ENCODE results near the gene FBXW8. TPM values are rescaled to one million over a fixed set of nuclear protein-coding genes. Genes with fewer than 3 reads are reported as not detected.

The FBXW8 gene
- total RNA-seq, 4 donors from 2014 or later: 7.8 to 29.9 (median 10.3) TPM

DNA sequence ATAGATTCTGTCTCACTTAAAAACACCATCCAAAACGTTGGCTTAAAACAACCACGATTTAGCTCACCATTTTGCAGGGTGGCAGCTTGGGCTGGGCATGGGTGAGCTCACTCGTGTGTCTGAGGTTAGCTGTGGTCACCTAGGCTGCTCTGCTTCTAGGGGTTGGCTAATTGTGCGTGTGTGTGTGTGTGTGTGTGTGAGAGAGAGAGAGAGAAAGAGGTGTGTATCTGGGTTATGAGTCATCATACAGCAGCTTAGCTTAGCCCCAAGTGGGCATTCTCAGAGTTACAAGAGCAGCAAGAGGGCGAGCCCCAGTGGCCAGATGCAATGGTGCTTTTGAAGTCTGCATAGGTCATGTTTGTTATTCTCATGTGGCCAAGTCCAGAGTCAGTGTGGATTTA is 6.0 kb downstream of the FBXW8 start:
- in situ Hi-C loops (cut with MboI; ENCODE audit: low pct_ligation_motif_present in 1 of 4, low pct_unique_long_range_greater_than_20kb in 1 of 4, low sequenced_read_pairs in 3 of 4): no loop called here
- H3K4me3 ChIP-seq: no peak overlapping the region
- H3K4me1 ChIP-seq: peaks cover 9 to 45% (median 27%) of the 10 kb centered on the region in 4 donors
- DNase-seq: peak; percentile 9
- H3K27ac ChIP-seq: no peak overlapping the region
- H3K9me3 ChIP-seq: no peaks in the 10 kb centered on the region
- no peaks in the 10 kb centered on the region for H3K36me3 ChIP-seq
- no peaks in the 10 kb centered on the region for H3K27me3 ChIP-seq
- 67% methylated on average over 5 of the region's 5 CpGs; no CpG with 5 or more reads in 1 of the 2 donors for WGBS, 2 donors (ENCODE audit: low coverage in 1 of 2)
- TF ChIP-seq, protein P1, sequence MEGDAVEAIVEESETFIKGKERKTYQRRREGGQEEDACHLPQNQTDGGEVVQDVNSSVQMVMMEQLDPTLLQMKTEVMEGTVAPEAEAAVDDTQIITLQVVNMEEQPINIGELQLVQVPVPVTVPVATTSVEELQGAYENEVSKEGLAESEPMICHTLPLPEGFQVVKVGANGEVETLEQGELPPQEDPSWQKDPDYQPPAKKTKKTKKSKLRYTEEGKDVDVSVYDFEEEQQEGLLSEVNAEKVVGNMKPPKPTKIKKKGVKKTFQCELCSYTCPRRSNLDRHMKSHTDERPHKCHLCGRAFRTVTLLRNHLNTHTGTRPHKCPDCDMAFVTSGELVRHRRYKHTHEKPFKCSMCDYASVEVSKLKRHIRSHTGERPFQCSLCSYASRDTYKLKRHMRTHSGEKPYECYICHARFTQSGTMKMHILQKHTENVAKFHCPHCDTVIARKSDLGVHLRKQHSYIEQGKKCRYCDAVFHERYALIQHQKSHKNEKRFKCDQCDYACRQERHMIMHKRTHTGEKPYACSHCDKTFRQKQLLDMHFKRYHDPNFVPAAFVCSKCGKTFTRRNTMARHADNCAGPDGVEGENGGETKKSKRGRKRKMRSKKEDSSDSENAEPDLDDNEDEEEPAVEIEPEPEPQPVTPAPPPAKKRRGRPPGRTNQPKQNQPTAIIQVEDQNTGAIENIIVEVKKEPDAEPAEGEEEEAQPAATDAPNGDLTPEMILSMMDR (IDR thresholded peaks at IDR 0.05): peak in 2 of 5 experiments; percentile 6 to 41
- TF ChIP-seq POLR2A (IDR thresholded peaks at IDR 0.05): no peak
- intact Hi-C loops (cut with DNase I; ENCODE audit: low total_unique reads): no loop called here

DNA sequence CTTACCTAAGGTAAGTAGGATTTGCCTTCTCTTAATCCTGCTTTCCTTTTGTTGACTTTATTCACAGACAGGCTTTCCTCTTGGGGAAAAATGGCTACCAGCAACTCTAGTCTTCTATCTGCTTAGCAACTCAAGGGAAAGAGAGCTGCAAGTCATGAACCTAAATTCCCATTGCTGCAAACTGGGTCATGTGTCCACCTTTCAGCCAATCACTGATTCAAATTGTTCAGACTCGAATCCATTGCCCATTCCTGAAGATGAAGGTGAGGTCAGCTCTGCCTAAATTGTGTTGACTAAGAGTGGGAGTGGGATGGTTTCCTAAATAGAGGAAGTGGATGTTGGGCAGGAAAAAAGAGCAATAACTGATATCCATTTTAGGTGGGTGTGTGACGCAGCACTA is 7.7 kb downstream of the FBXW8 start:
- no peaks in the 10 kb centered on the region for H3K9me3 ChIP-seq
- no peak overlapping the region for H3K4me3 ChIP-seq
- H3K4me1 ChIP-seq: peaks cover 6 to 40% (median 23%) of the 10 kb centered on the region in 4 donors
- peak overlapping the region in 1 of 4 donors; percentile 57 for H3K27ac ChIP-seq
- DNase-seq: no peak
- TF ChIP-seq EP300 (IDR thresholded peaks at IDR 0.05; ENCODE audit: low read depth) (no peak), POLR2A (IDR thresholded peaks at IDR 0.05) (no peak), POLR2AphosphoS5 (IDR thresholded peaks at IDR 0.05) (no peak)
- TF ChIP-seq, protein P1 (IDR thresholded peaks at IDR 0.05): no peak
- no peaks in the 10 kb centered on the region for H3K27me3 ChIP-seq
- intact Hi-C loops (cut with DNase I; ENCODE audit: low total_unique reads): no loop called here
- in situ Hi-C loops (cut with MboI; ENCODE audit: low pct_ligation_motif_present in 1 of 4, low pct_unique_long_range_greater_than_20kb in 1 of 4, low sequenced_read_pairs in 3 of 4): no loop called here
- 98% methylated on average over 2 of the region's 2 CpGs; no CpG with 5 or more reads in 1 of the 2 donors for WGBS, 2 donors (ENCODE audit: low coverage in 1 of 2)
- no peaks in the 10 kb centered on the region for H3K36me3 ChIP-seq

DNA sequence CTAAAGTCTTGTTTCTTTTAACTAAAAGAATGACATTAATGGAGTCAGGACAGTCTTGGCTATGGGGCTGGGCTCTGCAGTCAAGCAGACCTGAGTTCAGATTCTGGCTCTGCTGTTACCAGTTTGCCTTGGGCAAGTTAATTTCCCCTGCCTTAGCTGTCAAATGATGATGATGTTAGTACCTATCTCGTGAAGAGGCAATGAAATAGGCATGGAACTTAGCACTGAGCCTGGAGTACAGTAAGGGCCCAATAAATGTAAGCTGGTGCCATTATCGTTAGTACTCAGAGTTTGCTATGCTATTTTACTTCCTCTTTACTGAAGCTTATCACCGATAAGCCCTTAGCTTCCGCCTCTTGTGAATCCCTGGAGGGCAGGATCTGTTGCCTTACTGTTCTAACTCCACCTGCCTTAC is 8.5 kb downstream of the FBXW8 start:
- no peak overlapping the region for H3K4me3 ChIP-seq
- no peaks in the 10 kb centered on the region for H3K9me3 ChIP-seq
- peaks cover 6 to 40% (median 23%) of the 10 kb centered on the region in 4 donors for H3K4me1 ChIP-seq
- peak in 1 of 3 donors; percentile 10 for TF ChIP-seq POLR2AphosphoS5 (IDR thresholded peaks at IDR 0.05)
- TF ChIP-seq, protein P1 (IDR thresholded peaks at IDR 0.05): no peak
- peak; percentile 25 for DNase-seq
- no peaks in the 10 kb centered on the region for H3K36me3 ChIP-seq
- intact Hi-C loops (cut with DNase I; ENCODE audit: low total_unique reads) (no loop called here), in situ Hi-C loops (cut with MboI; ENCODE audit: low pct_ligation_motif_present in 1 of 4, low pct_unique_long_range_greater_than_20kb in 1 of 4, low sequenced_read_pairs in 3 of 4) (no loop called here)
- WGBS, 2 donors (ENCODE audit: low coverage in 1 of 2): 35 to 46% methylated on average over 2 to 4 of the region's 4 CpGs
- no peaks in the 10 kb centered on the region for H3K27me3 ChIP-seq
- peak overlapping the region; percentile 51 to 58 (median 58) for H3K27ac ChIP-seq

DNA sequence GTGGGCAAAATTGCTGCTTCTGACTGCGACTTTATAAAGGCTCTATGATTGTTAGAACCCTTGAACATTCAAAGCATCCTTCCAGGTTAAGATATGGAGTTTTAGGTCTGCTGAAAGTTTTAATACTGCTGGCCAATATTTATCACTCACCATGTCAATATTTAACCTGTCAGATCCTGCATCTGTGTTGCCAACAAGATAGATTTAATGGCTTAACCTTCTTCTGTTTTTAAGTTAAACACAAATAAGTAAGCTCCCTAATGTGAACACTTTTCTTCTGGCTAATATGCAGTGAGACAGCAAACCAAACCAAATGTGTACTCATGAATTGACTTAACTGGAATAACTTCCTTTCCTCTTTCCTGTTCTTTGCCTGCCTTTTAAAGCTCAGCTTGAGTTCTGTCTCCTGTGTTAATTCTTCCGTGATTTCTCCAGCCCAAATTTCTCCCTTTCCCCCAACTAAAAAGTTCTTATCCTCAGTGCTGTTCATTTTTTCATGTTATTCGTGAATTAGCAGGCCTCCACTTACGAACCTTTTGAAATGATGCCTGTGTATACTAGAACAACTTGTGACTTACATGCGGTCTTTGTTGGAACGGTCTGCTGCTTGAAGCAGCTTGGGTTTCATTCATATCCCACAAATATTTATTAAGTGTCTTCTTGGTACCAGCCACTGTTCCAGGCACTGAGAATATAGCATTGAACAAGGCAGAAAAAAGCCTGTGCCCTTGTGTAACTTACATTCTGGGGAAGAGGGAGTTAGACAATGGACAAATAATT is 9.1 kb downstream of the FBXW8 start:
- H3K4me3 ChIP-seq: no peak overlapping the region
- WGBS, 2 donors (ENCODE audit: low coverage in 1 of 2): 61 to 67% methylated on average over 5 to 6 of the region's 6 CpGs
- DNase-seq: no peak
- H3K4me1 ChIP-seq: peaks cover 6 to 42% (median 23%) of the 10 kb centered on the region in 4 donors
- intact Hi-C loops (cut with DNase I; ENCODE audit: low total_unique reads) (no loop called here), in situ Hi-C loops (cut with MboI; ENCODE audit: low pct_ligation_motif_present in 1 of 4, low pct_unique_long_range_greater_than_20kb in 1 of 4, low sequenced_read_pairs in 3 of 4) (no loop called here)
- no peaks in the 10 kb centered on the region for H3K27me3 ChIP-seq
- no peaks in the 10 kb centered on the region for H3K36me3 ChIP-seq
- H3K9me3 ChIP-seq: no peaks in the 10 kb centered on the region
- TF ChIP-seq EP300 (IDR thresholded peaks at IDR 0.05; ENCODE audit: low read depth) (no peak), POLR2AphosphoS5 (IDR thresholded peaks at IDR 0.05) (no peak), POLR2A (IDR thresholded peaks at IDR 0.05) (no peak)
- TF ChIP-seq, protein P1 (IDR thresholded peaks at IDR 0.05): no peak
- H3K27ac ChIP-seq: peak overlapping the region; percentile 51 to 58 (median 58)

Measured in transverse colon (tissue), 4 donors.